GM23338 (cell line): ENCODE results near the gene FKBP9. TPM values are rescaled to one million over a fixed set of nuclear protein-coding genes. Genes with fewer than 3 reads are reported as not detected.

ENCODE experiments used
- ATAC-seq: fragments of 200-7000 bp; cut with Tn5 transposase; 3 replicates; pipeline ENCODE4 v1.9.1; 2020
- DNase-seq: peaks from one replicate; pipeline ENCODE4 v3.0.0-alpha.2; 2015; ENCODE audit warnings: low spot score
- H2AFZ ChIP-seq: fragments of 200-600 bp; sonication (generic); 2 replicates; pipeline ENCODE4 v1.8.0; 2016; ENCODE audit warnings: antibody characterized with exemption, mild to moderate bottlenecking, moderate library complexity
- H3F3A ChIP-seq: fragments of 200-600 bp; sonication (generic); replicated peaks from 2 replicates; pipeline ENCODE4 v1.8.0; 2017; ENCODE audit warnings: antibody characterized with exemption, mixed run types, low read depth
- H3K27ac ChIP-seq: fragments of 200-600 bp; sonication (generic); 2 replicates; pipeline ENCODE4 v1.6.1; 2016; ENCODE audit warnings: low read depth
- H3K27me3 ChIP-seq: fragments of 200-600 bp; sonication (generic); 2 replicates; pipeline ENCODE4 v1.8.0; 2016; ENCODE audit warnings: mild to moderate bottlenecking, mixed run types, moderate library complexity; ENCODE audit not compliant: insufficient read depth
- H3K36me3 ChIP-seq: fragments of 200-600 bp; sonication (generic); 2 replicates; pipeline ENCODE4 v1.8.0; 2016; ENCODE audit warnings: mild to moderate bottlenecking; ENCODE audit not compliant: insufficient read depth
- H3K4me1 ChIP-seq: fragments of 200-600 bp; sonication (generic); 2 replicates; pipeline ENCODE4 v1.8.0; 2016; ENCODE audit warnings: mild to moderate bottlenecking, moderate library complexity; ENCODE audit not compliant: insufficient read depth
- H3K4me2 ChIP-seq: fragments of 200-600 bp; sonication (generic); 2 replicates; pipeline ENCODE4 v1.7.1; 2017; ENCODE audit warnings: mixed run types
- H3K4me3 ChIP-seq: fragments of 200-600 bp; sonication (generic); 2 replicates; pipeline ENCODE4 v1.6.1; 2016; ENCODE audit warnings: mixed run types
- H3K79me2 ChIP-seq: fragments of 200-600 bp; sonication (generic); replicated peaks from 2 replicates; pipeline ENCODE4 v1.8.0; 2017; ENCODE audit warnings: mild to moderate bottlenecking; ENCODE audit not compliant: insufficient read depth
- H3K9me2 ChIP-seq: fragments of 200-600 bp; sonication (generic); 2 replicates; pipeline ENCODE4 v1.8.0; 2017; ENCODE audit not compliant: insufficient read depth
- H4K20me1 ChIP-seq: fragments of 200-600 bp; sonication (generic); replicated peaks from 2 replicates; pipeline ENCODE4 v1.8.0; 2017; ENCODE audit warnings: mild to moderate bottlenecking; ENCODE audit not compliant: insufficient read depth
- H3K27ac Mint-ChIP-seq: 2 replicates; pipeline ENCODE4 v1.8.0; 2020; ENCODE audit warnings: inconsistent platforms, mild to moderate bottlenecking, moderate library complexity, mixed read lengths
- H3K27me3 Mint-ChIP-seq: 3 replicates; pipeline ENCODE4 v1.8.0; 2022; ENCODE audit warnings: low read depth, mild to moderate bottlenecking, moderate library complexity, mixed read lengths, inconsistent platforms; ENCODE audit not compliant: insufficient read depth, poor library complexity
- H3K36me3 Mint-ChIP-seq: 3 replicates; pipeline ENCODE4 v1.8.0; 2021; ENCODE audit warnings: low read depth, mild to moderate bottlenecking, inconsistent platforms, moderate library complexity, mixed read lengths
- H3K4me1 Mint-ChIP-seq: 3 replicates; pipeline ENCODE4 v1.8.0; 2020; ENCODE audit warnings: mild to moderate bottlenecking, inconsistent platforms, mixed read lengths
- H3K4me3 Mint-ChIP-seq: 3 replicates; pipeline ENCODE4 v1.8.0; 2021; ENCODE audit warnings: moderate library complexity, mild to moderate bottlenecking, inconsistent platforms, mixed read lengths
- H3K9me3 Mint-ChIP-seq: 3 replicates; pipeline ENCODE4 v1.8.0; 2020; ENCODE audit warnings: moderate library complexity, mild to moderate bottlenecking, inconsistent platforms, mixed read lengths
- EZH2 ChIP-seq: fragments of 200-600 bp; sonication (generic); IDR thresholded peaks from one replicate; pipeline ENCODE4 v1.8.0; 2017; ENCODE audit warnings: antibody characterized with exemption, mild to moderate bottlenecking, low read depth; ENCODE audit not compliant: unreplicated experiment
- EZH2phosphoT487 ChIP-seq: fragments of 200-600 bp; sonication (generic); IDR thresholded peaks from one replicate; pipeline ENCODE4 v1.8.1; 2018; ENCODE audit warnings: antibody characterized with exemption; ENCODE audit not compliant: unreplicated experiment
- JUNB ChIP-seq: IDR thresholded peaks from one replicate; pipeline ENCODE4 v1.6.1; 2016; ENCODE audit warnings: antibody characterized with exemption; ENCODE audit not compliant: unreplicated experiment
- POLR2AphosphoS5 ChIP-seq: IDR thresholded peaks from 2 replicates; pipeline ENCODE4 v1.6.1; 2016; ENCODE audit warnings: antibody characterized with exemption, low read depth
- STAT1 ChIP-seq: IDR thresholded peaks from one replicate; pipeline ENCODE4 v1.6.1; 2016; ENCODE audit warnings: antibody characterized with exemption; ENCODE audit not compliant: unreplicated experiment
- ZNF114 ChIP-seq: fragments of 250-450 bp; sonication (Bioruptor Pico); IDR thresholded peaks from 2 replicates; pipeline ENCODE4 v1.5.0; 2020; ENCODE audit warnings: mild to moderate bottlenecking, moderate library complexity
- ZNF331 ChIP-seq: fragments of 250-450 bp; sonication (Bioruptor Pico); IDR thresholded peaks from 2 replicates; pipeline ENCODE4 v1.5.0; 2020; ENCODE audit warnings: low read depth, mild to moderate bottlenecking, moderate library complexity
- polyA plus RNA-seq: library from polyadenylated mRNA; unstranded; fragments of >200 nt; fragmentation: Nextera tagmentation; extraction: Ambion mirVana; gene quantifications from 2 replicates; pipeline ENCODE4 v1.2.1, GENCODE V29; 2016
- total RNA-seq: library from RNA; depleted of rRNA; stranded (reverse); fragments of >200 nt; shearing (Covaris generic); gene quantifications from 2 replicates; pipeline ENCODE4 v1.2.3, GENCODE V29; 2014
- TF ChIP-seq, protein P1 (sequence below): IDR thresholded peaks from one replicate; pipeline ENCODE4 v1.6.1; 2018; ENCODE audit warnings: antibody characterized with exemption; ENCODE audit not compliant: unreplicated experiment

Gene FKBP9
- total and polyA plus RNA-seq, 2 experiments from 2014 or later: 5.2 to 15.8 TPM

DNA sequence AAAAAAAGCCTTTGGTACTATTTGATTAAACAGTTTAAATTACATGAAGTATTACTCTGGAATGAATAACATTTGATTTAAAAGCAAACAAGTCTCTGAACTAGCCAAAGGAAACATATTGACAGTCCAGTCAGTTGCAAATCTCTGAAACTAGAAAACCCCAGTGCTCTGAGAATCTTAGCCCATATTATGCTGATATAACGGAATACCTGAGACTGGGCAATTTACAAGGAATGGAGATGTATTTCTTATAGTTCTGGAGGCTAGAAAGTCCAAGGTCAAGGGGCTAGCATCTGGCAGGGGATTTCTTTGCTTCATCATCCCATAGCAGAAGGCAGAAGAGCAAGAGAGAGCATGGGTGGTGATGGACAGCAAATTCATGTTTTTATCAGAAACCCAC is 21.7 kb upstream of the FKBP9 start (continued):
- TF ChIP-seq, protein P1, sequence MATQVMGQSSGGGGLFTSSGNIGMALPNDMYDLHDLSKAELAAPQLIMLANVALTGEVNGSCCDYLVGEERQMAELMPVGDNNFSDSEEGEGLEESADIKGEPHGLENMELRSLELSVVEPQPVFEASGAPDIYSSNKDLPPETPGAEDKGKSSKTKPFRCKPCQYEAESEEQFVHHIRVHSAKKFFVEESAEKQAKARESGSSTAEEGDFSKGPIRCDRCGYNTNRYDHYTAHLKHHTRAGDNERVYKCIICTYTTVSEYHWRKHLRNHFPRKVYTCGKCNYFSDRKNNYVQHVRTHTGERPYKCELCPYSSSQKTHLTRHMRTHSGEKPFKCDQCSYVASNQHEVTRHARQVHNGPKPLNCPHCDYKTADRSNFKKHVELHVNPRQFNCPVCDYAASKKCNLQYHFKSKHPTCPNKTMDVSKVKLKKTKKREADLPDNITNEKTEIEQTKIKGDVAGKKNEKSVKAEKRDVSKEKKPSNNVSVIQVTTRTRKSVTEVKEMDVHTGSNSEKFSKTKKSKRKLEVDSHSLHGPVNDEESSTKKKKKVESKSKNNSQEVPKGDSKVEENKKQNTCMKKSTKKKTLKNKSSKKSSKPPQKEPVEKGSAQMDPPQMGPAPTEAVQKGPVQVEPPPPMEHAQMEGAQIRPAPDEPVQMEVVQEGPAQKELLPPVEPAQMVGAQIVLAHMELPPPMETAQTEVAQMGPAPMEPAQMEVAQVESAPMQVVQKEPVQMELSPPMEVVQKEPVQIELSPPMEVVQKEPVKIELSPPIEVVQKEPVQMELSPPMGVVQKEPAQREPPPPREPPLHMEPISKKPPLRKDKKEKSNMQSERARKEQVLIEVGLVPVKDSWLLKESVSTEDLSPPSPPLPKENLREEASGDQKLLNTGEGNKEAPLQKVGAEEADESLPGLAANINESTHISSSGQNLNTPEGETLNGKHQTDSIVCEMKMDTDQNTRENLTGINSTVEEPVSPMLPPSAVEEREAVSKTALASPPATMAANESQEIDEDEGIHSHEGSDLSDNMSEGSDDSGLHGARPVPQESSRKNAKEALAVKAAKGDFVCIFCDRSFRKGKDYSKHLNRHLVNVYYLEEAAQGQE: no peak
- TF ChIP-seq STAT1 (no peak), ZNF331 (CRISPR knock-in tag) (no peak), EZH2phosphoT487 (no peak), POLR2AphosphoS5 (no peak)

DNA sequence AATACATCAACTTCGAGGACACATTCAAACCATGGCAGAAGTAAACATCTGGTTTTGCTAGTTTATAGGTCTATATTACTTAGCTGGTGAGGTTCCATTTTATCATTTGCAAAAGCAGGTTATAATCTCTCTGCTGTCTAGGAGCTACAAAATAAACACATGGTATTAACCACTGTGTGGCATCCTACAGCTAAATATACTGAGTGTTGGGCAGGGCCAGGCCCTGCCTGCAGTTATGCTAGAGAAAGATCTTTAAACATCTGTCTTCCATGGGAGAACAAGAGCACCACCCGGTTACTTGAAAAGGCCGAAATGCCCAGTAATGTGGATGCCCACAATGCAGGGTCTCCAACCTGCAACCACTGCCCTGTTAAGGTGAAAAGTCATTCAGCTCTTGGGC is 20.6 kb upstream of the FKBP9 start:
- H3K27ac Mint-ChIP-seq: no peak overlapping the region
- Histone ChIP-seq H3K4me3 (no peak overlapping the region), H3K4me1 (peaks cover 3% of the 10 kb centered on the region; the same call in 1 of the 2 replicates), H3K27me3 (peaks cover 94% of the 10 kb centered on the region), H3K4me2 (no peak overlapping the region), H3F3A (0 out of 2 replicates have a peak, but pooled peaks cover 3% of the 10 kb centered on the region), H3K79me2 (no peaks in the 10 kb centered on the region), H3K36me3 (no peaks in the 10 kb centered on the region), H3K27ac (no peak overlapping the region), H2AFZ (no peak overlapping the region), H3K9me2 (no peaks in the 10 kb centered on the region), H4K20me1 (peaks cover 20% of the 10 kb centered on the region)
- no peak for ATAC-seq
- no peak for TF ChIP-seq STAT1
- TF ChIP-seq EZH2: no peak
- no peak for TF ChIP-seq ZNF114 (CRISPR knock-in tag)
- no peak for TF ChIP-seq EZH2phosphoT487
- no peak for TF ChIP-seq JUNB
- no peaks in the 10 kb centered on the region; the same call in 2 of the 3 replicates for H3K9me3 Mint-ChIP-seq
- H3K4me3 Mint-ChIP-seq: no peak overlapping the region
- DNase-seq: no peak
- H3K4me1 Mint-ChIP-seq: peaks cover 7% of the 10 kb centered on the region; the same call in 2 of the 3 replicates
- no peaks in the 10 kb centered on the region for H3K36me3 Mint-ChIP-seq
- peaks cover 76% of the 10 kb centered on the region for H3K27me3 Mint-ChIP-seq

DNA sequence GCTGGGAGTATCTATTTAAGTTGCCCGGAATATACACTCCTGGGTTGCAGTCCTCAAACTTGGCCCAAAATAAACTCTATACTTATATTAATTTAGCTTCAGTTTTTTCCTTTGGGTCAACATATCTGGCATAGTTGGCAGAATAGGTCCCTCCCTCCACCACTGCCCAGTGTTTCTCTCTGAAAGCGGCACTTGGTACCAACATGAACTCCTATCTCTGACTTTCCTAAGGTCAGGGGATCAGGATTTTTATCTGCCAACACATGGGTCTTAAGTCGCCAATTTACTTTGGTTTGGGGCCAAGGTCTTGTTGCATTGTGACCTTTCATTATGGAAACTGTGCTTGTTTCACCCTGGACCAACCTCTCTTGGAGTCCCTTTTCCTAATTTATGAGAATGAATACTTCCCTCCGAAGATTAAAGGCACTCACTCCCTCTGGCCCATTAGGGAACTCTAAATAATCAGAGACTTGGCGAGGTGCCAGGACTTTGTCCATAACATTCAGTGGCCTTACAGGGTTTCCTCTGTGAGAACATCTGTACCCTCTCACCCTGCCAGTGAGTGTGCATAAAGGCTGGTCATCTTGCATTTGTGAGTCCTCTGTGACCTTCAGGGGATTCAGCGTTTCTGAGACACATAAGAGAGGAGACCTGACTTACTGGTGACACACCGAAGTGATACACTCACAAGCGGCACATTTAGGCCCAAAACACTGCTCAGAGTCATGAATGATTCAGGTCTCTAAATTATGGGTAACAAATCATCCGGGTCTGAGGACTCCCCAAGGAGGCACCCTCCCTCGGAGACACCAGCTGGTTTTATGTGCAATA is 19.7 kb upstream of the FKBP9 start:
- Mint-ChIP-seq H3K4me3 (no peak overlapping the region), H3K27me3 (peaks cover 82% of the 10 kb centered on the region), H3K9me3 (no peaks in the 10 kb centered on the region; the same call in 2 of the 3 replicates), H3K4me1 (peaks cover 13% of the 10 kb centered on the region), H3K36me3 (no peaks in the 10 kb centered on the region), H3K27ac (no peak overlapping the region)
- 0 out of 2 replicates have a peak, but pooled peaks cover 11% of the 10 kb centered on the region for H3F3A ChIP-seq
- H2AFZ ChIP-seq: no peak overlapping the region
- no peaks in the 10 kb centered on the region for H3K79me2 ChIP-seq
- no peak overlapping the region for H3K4me3 ChIP-seq
- H3K27me3 ChIP-seq: peaks cover 94% of the 10 kb centered on the region
- no peaks in the 10 kb centered on the region for H3K36me3 ChIP-seq
- no peaks in the 10 kb centered on the region for H3K9me2 ChIP-seq
- H3K4me1 ChIP-seq: peaks cover 9% of the 10 kb centered on the region; the same call in 1 of the 2 replicates
- H4K20me1 ChIP-seq: peaks cover 20% of the 10 kb centered on the region
- no peak overlapping the region for H3K4me2 ChIP-seq
- no peak for ATAC-seq
- no peak overlapping the region for H3K27ac ChIP-seq
- no peak for DNase-seq
- TF ChIP-seq EZH2phosphoT487 (no peak), ZNF331 (CRISPR knock-in tag) (no peak), POLR2AphosphoS5 (no peak)
- TF ChIP-seq, protein P1: no peak
